Transverse colon (tissue), 4 donors: ENCODE data around the gene LRRC4B.

Experiments
- CTCF ChIP-seq, 5 experiments: fragments of 200-600 bp in 3 of 5; fragments of 450-650 bp in 2 of 5; sonication (generic) in 3 of 5; IDR thresholded peaks; 1 replicate in 2 of 5; 2 replicates in 3 of 5; pipeline ENCODE4 v1.5.1; 2016 to 2017; ENCODE audit warnings: antibody characterized with exemption in 5 of 5, inconsistent platforms in 3 of 5, mild to moderate bottlenecking in 2 of 5, moderate library complexity in 1 of 5
- EP300 ChIP-seq: sonication (generic); formaldehyde crosslinking; IDR thresholded peaks from one replicate; pipeline ENCODE4 v1.6.1; 2017; ENCODE audit warnings: antibody characterized with exemption, low read depth
- POLR2A ChIP-seq: fragments of 450-650 bp; IDR thresholded peaks from one replicate; pipeline ENCODE4 v1.6.1; 2016; ENCODE audit warnings: antibody characterized with exemption, mild to moderate bottlenecking, moderate library complexity
- POLR2AphosphoS5 ChIP-seq, 3 donors: sonication (generic); formaldehyde crosslinking; IDR thresholded peaks; one replicate each; pipeline ENCODE4 v1.6.1; 2016; ENCODE audit warnings: antibody characterized with exemption in 3 of 3

GRCh38 chr19:50535672-50536187 lies 32.5 kb downstream of the LRRC4B start:
- TF ChIP-seq CTCF (IDR thresholded peaks at IDR 0.05) (no peak), POLR2A (no peak), POLR2AphosphoS5 (IDR thresholded peaks at IDR 0.05) (no peak), EP300 (no peak)
